ENCODE measurements around the gene PDCD2. TPM values are rescaled to one million over a fixed set of nuclear protein-coding genes. Genes with fewer than 3 reads are reported as not detected.
"Not testable (repeated sequence)": the region's sequence is repeated elsewhere in the genome, so short reads cannot be mapped to it uniquely, and the experiment has no call there.

Gene PDCD2
- total RNA-seq, 2 experiments from 2014 or later, result 158 to 161 TPM

DNA sequence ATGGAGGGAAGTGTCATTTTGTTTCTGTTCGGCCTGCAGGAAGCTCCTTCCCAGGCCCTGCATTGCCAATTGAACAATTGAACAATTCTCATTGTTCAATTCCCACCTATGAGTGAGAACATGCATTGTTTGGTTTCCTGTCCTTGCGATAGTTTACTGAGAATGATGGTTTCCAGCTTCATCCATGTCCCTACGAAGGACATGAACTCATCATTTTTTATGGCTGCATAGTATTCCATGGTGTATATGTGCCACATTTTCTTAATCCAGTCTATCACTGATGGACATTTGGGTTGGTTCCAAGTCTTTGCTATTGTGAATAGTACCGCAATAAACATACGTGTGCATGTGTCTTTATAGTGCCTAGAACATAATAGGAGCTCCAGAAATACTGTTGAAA, 56.4 kb downstream of the PDCD2 start:
- H3K27me3 Mint-ChIP-seq, H3K9me3 Mint-ChIP-seq, DNase-seq, H3K4me3 Mint-ChIP-seq, H3K27ac Mint-ChIP-seq, H3K36me3 Mint-ChIP-seq: not testable (repeated sequence)
- peaks cover 12% of the 10 kb centered on the region for H3K4me1 Mint-ChIP-seq

GRCh38 chr6:170525795-170526194, 58.6 kb downstream of the PDCD2 start:
- no peak overlapping the region for H3K4me3 Mint-ChIP-seq
- no peaks in the 10 kb centered on the region for H3K9me3 Mint-ChIP-seq
- no peaks in the 10 kb centered on the region for H3K36me3 Mint-ChIP-seq
- H3K27me3 Mint-ChIP-seq, result no peaks in the 10 kb centered on the region
- no peak overlapping the region for H3K27ac Mint-ChIP-seq
- DNase-seq, result no peak
- H3K4me1 Mint-ChIP-seq, result peaks cover 12% of the 10 kb centered on the region

Other genes starting within 250 kb of the PDCD2 start
- gene PSMB1, start 31.3 kb downstream of the PDCD2 start, total RNA-seq, result 100 to 1,000 TPM; 270 to 283 TPM
- gene TBP, start 30.3 kb downstream of the PDCD2 start, total RNA-seq, result 10 to 100 TPM; 27.6 to 28.0 TPM